HEK293T (cell line): ENCODE results near the gene OPTN.

Experiments
- CTCF ChIA-PET: fragments of 350-600 bp; formaldehyde crosslinking; extraction: SDS; loops from one replicate; lab custom pipeline; 2021; ENCODE audit warnings: antibody characterized with exemption, inconsistent platforms; lab: Yijun Ruan, JAX
- POLR2A ChIA-PET: fragments of 350-600 bp; formaldehyde crosslinking; extraction: SDS; loops from one replicate; lab custom pipeline; 2020; ENCODE audit warnings: antibody characterized with exemption, inconsistent platforms; lab: Yijun Ruan, JAX
- DNase-seq: peaks from one replicate; pipeline ENCODE4 v3.0.0; 2012; ENCODE audit warnings: mixed read lengths; ENCODE audit errors: extremely low spot score
- ARNT ChIP-seq: fragments of 450-650 bp; IDR thresholded peaks from 2 replicates; pipeline ENCODE4 v1.6.1; 2017; ENCODE audit warnings: mild to moderate bottlenecking
- BHLHE40 ChIP-seq: fragments of 450-650 bp; IDR thresholded peaks from 2 replicates; pipeline ENCODE4 v1.6.1; 2016; ENCODE audit warnings: mild to moderate bottlenecking, moderate library complexity, borderline replicate concordance
- CTBP1 ChIP-seq: fragments of 450-650 bp; IDR thresholded peaks from 2 replicates; pipeline ENCODE4 v1.6.1; 2016; ENCODE audit warnings: borderline replicate concordance
- ELF4 ChIP-seq: fragments of 450-650 bp; IDR thresholded peaks from 2 replicates; pipeline ENCODE4 v1.6.1; 2017; ENCODE audit warnings: antibody characterized with exemption
- FOXA1 ChIP-seq: fragments of 450-650 bp; IDR thresholded peaks from 2 replicates; pipeline ENCODE4 v1.6.1; 2016; ENCODE audit warnings: mild to moderate bottlenecking
- FOXK2 ChIP-seq: fragments of 450-650 bp; IDR thresholded peaks from 2 replicates; pipeline ENCODE4 v1.6.1; 2016; ENCODE audit warnings: mild to moderate bottlenecking
- FOXM1 ChIP-seq: fragments of 450-650 bp; IDR thresholded peaks from 2 replicates; pipeline ENCODE4 v1.6.1; 2017; ENCODE audit warnings: mild to moderate bottlenecking, borderline replicate concordance
- HDGF ChIP-seq: fragments of 450-650 bp; IDR thresholded peaks from 2 replicates; pipeline ENCODE4 v1.6.1; 2017; ENCODE audit warnings: antibody characterized with exemption, borderline replicate concordance
- L3MBTL2 ChIP-seq: fragments of 450-650 bp; conservative IDR thresholded peaks from 2 replicates; pipeline ENCODE4 v1.6.1; 2016; ENCODE audit warnings: mild to moderate bottlenecking
- LEF1 ChIP-seq: fragments of 450-650 bp; IDR thresholded peaks from 2 replicates; pipeline ENCODE4 v1.6.1; 2017; ENCODE audit warnings: mild to moderate bottlenecking, borderline replicate concordance
- NFRKB ChIP-seq: fragments of 450-650 bp; IDR thresholded peaks from 2 replicates; pipeline ENCODE4 v1.6.1; 2016; ENCODE audit warnings: mild to moderate bottlenecking, moderate library complexity
- SP1 ChIP-seq: fragments of 450-650 bp; IDR thresholded peaks from 2 replicates; pipeline ENCODE4 v1.6.1; 2017
- SUZ12 ChIP-seq: fragments of 450-650 bp; IDR thresholded peaks from 2 replicates; pipeline ENCODE4 v1.6.1; 2016; ENCODE audit warnings: mild to moderate bottlenecking
- TARDBP ChIP-seq: fragments of 450-650 bp; IDR thresholded peaks from 2 replicates; pipeline ENCODE4 v1.6.1; 2016
- ZNF384 ChIP-seq: fragments of 450-650 bp; IDR thresholded peaks from 2 replicates; pipeline ENCODE4 v1.6.1; 2016
- TF ChIP-seq, protein P1 (sequence below): fragments of 450-650 bp; IDR thresholded peaks from 2 replicates; pipeline ENCODE4 v1.6.1; 2016

Gene OPTN

DNA sequence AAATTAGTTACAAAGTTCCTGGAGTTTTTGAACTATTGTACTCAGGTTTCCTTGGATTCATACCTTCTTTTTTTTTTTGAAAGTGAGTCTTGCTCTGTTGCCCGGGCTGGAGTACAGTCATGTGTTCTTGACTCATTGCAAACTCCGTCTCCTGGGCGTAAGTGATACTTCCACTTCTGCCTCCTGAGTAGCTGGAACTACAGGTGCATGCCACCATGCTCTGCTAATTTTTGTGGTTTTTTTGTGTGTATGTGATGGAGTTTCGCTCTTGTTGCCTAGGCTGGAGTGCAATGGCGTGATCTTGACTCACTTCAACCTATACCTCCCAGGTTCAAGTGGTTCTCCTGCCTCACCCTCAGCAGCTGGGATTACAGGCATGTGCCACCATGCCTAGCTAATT is 83.7 kb downstream of the OPTN start:
- POLR2A ChIA-PET: no interaction called here
- no peak for DNase-seq
- CTCF ChIA-PET: no interaction called here
- TF ChIP-seq L3MBTL2 (no peak), ELF4 (no peak), ARNT (no peak), TARDBP (no peak)
- TF ChIP-seq, protein P1, sequence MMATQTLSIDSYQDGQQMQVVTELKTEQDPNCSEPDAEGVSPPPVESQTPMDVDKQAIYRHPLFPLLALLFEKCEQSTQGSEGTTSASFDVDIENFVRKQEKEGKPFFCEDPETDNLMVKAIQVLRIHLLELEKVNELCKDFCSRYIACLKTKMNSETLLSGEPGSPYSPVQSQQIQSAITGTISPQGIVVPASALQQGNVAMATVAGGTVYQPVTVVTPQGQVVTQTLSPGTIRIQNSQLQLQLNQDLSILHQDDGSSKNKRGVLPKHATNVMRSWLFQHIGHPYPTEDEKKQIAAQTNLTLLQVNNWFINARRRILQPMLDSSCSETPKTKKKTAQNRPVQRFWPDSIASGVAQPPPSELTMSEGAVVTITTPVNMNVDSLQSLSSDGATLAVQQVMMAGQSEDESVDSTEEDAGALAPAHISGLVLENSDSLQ: no peak

DNA sequence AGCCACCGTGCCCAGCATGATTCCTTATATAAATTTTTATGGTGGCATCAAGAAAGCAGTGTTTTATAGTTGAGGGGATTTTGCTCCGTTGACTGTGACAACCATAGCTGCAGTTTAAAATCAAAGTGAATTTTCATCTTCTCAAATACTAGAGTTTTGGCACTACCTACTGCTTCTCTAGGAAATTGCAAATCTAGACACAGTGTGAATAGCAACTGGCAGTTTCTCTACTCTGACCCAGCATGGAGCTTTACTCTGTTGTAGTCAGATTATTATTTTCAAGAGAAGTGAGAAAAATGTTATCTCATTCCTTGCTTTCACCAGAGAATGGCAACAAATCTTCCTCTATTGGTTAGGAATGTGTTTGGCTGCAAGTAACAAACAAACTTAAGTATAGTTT is 84.3 kb downstream of the OPTN start:
- TF ChIP-seq NFRKB: no peak
- no peak for TF ChIP-seq FOXK2
- TF ChIP-seq HDGF: no peak
- TF ChIP-seq BHLHE40: no peak
- no peak for TF ChIP-seq FOXM1
- TF ChIP-seq SUZ12: no peak
- no peak for TF ChIP-seq SP1
- TF ChIP-seq TARDBP: no peak
- no peak for TF ChIP-seq L3MBTL2
- TF ChIP-seq FOXA1: no peak
- no peak for TF ChIP-seq CTBP1
- TF ChIP-seq ARNT: no peak
- TF ChIP-seq ZNF384: no peak
- TF ChIP-seq LEF1: no peak
- no peak for TF ChIP-seq ELF4
- TF ChIP-seq, protein P1: no peak
- ChIA-PET POLR2A (no interaction called here), CTCF (no interaction called here)
- no peak for DNase-seq

DNA sequence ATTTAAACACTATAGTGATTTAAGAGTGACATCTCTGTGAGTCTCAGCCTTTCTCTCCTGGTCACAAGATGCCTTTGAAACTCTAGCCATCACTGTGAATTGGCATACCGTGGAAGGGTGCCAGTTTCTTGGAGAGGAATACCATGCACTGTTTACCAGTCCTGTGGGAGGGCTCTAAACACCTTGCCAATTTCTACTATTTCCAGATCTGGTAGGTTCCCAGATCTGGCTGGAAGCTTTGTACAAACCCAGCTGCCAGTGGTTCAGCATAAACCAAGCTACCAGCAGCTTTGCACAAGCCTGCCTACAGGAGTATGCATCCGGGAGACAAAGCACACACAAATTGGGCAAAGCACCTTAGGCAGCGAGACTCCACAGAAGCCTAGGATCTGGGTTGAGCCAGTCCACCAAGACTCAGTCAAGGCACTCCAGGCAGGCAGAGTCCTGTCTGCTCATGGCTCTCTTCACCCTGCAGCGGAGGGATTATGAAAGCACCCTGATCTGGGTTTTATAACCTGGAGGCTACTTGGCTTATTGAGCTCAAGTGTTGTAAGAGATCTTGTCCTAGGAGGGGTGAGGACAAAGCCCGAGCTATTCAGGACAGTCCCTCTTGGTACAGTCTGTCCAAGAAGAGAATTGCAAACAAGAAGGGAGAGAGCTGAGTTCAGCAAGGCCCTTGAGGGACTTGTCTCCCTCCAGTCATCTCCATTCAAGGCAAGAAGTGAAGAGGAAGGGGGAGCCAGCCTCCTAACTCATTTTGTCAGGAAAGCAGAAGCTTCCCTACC is 85.0 kb downstream of the OPTN start:
- DNase-seq: no peak
- no peak for TF ChIP-seq CTBP1
- no peak for TF ChIP-seq ZNF384
- no peak for TF ChIP-seq NFRKB
- no peak for TF ChIP-seq SP1
- no peak for TF ChIP-seq FOXA1
- no peak for TF ChIP-seq FOXK2
- no peak for TF ChIP-seq SUZ12
- no peak for TF ChIP-seq FOXM1
- no peak for TF ChIP-seq ELF4
- CTCF ChIA-PET: no interaction called here
- POLR2A ChIA-PET: no interaction called here

DNA sequence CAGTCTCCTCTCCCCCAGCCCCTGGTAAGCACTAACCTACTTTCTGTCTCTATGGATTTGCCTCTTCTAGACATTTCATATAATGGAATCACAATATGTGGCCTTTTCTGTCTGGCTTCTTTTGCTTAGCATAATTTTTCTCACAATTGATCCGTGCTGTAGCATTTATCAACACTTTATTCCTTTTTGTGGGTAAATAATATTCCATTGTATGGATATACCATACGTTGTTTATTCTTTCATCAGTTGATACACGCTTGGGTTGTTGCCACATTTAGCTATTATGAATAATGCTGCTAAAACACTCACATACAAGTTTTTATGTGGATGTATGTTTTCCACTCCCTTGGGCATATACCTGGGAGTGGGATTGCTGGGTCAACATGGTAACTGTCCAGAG is 87.2 kb downstream of the OPTN start:
- ChIA-PET CTCF (no interaction called here), POLR2A (no interaction called here)
- DNase-seq: no peak
- TF ChIP-seq, protein P1: no peak
- TF ChIP-seq BHLHE40 (no peak), FOXK2 (no peak), NFRKB (no peak), CTBP1 (no peak), ZNF384 (no peak), LEF1 (no peak), FOXA1 (no peak), L3MBTL2 (no peak), SP1 (no peak), TARDBP (no peak), SUZ12 (no peak), ELF4 (no peak), ARNT (no peak), FOXM1 (no peak), HDGF (no peak)
